AML-193 (cell line): ENCODE measurements around the gene CYSTM1.

Experiments
- DNase-seq, 2 experiments: peaks; one replicate each; lab custom pipeline; 2025; lab: John Stamatoyannopoulos, UW

CYSTM1 gene

GRCh38 chr5:140238756-140239155 is 63.8 kb downstream of the CYSTM1 start:
- DNase-seq: no peak

GRCh38 chr5:140239461-140239860 is 64.5 kb downstream of the CYSTM1 start:
- DNase-seq: no peak

DNA sequence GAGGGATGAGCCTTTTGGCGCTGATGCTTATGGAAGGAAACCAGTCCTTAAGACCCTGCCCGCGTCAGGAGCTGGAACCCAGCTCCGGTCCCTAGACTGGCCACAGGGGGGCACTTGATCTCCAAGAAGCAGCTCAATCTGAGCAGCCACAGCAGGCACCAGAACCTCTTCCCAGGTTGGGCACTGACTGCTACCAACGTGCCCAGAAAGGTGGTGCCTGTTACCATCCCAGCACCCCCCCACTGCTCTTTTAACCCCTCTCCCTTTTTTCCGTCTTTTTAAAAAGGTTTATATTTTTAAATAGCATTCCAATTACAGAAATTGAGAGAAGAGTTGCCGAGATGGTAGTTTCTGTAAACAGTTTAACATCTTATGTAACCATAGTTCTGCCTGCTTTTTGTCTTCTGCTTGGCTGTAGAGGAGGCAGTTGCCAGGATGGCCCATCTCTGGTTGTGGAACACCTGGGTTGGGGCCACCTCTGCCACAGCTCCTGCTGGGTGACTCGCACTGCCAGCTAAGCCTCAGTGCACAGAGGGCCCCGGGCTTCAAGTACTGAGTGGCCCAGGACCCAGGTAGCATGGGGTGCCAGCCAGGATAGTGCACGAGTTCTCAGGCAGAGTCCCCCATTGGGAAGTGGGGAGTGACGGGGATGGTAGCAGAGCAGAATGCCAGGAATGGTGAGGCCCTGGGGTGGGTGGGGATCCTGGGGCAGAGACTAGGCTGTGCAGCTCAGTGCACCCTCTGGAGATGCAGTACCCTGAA is 65.1 kb downstream of the CYSTM1 start:
- peak; percentile 52 to 59 for DNase-seq

- no peak for DNase-seq
Measured at GRCh38 chr5:140240987-140241706, 66.2 kb downstream of the CYSTM1 start.

DNA sequence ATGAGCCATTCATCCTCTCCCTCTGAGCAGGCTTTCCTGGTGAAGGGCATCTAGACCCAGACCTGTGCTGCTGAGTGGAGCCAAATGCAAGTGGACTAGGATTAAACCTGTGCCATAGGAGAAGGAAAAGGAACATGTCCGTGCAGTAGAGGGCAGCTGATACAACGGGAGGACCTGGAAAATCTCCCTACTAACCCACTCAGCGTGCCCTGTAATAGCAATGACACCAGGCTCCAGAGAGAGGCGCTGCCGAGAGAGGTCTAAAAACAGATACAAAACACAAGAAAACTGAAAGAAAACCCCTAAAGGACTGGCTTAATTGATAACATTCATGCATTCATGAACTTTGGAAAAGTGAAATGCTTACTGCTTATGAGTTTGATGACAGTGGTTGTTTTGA is 67.1 kb downstream of the CYSTM1 start:
- DNase-seq: no peak

DNA sequence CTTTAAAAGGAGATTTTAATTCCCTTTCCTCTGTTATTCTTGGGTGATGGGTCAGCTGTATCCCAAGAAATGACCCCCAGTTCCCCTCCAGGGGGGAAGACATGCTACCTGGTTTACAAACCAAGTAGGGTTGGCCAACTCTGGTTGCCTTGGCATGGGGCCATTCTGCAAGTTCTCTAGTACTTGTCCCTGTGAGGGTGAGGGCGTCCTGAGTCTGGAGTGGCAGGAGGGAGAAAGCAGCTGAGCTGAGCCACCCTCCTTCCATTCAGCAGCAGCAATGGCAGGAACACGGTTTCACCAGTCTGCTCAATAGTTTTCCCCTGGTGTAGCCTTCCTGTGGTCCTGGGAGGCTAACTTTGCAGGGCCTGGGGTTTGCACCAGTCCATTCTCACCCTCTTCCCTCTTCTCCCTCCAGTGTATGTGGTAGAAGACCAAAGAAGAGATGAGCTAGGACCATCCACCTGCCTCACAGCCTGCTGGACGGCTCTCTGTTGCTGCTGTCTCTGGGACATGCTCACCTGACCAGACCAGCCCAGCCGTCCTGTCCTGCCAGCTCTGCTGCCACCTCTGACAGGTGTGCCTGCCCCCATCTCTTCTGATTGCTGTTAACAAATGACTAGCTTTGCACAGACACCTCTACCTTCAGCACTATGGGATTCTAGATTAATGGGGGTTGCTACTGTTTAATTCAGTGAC is 68.0 kb downstream of the CYSTM1 start:
- DNase-seq: no peak

GRCh38 chr5:140243706-140244250 is 68.8 kb downstream of the CYSTM1 start:
- DNase-seq: no peak

DNA sequence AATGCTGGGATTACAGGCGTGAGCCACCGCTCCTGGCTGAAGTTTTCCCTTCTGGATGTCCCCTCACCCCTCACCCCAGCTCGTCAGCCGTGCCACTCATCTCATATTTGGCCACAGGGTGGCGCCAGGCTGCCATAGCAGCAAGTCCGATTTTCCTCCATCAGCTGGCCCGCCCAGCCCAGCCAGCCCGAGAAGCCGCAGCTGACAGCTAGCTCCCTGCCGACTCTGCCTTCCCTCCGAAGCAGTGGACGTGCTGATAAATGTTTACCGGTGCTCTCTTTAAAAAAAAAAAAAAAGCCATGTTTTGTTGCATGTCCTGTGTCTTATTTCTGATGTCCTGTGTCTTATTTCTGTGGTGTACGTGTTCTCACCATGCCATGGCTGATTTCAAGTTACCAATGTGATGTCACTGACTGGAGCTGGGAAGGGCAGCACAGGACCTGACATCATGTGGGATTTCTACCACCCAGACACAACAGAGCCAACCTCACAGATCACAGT is 69.6 kb downstream of the CYSTM1 start:
- DNase-seq: peak; percentile 59 to 72

- peak; percentile 10 to 31 for DNase-seq
Measured at GRCh38 chr5:140245341-140245740, 70.4 kb downstream of the CYSTM1 start.

GRCh38 chr5:140245926-140246325 is 70.9 kb downstream of the CYSTM1 start:
- DNase-seq: no peak

GRCh38 chr5:140246378-140247122 is 71.6 kb downstream of the CYSTM1 start:
- no peak for DNase-seq

DNA sequence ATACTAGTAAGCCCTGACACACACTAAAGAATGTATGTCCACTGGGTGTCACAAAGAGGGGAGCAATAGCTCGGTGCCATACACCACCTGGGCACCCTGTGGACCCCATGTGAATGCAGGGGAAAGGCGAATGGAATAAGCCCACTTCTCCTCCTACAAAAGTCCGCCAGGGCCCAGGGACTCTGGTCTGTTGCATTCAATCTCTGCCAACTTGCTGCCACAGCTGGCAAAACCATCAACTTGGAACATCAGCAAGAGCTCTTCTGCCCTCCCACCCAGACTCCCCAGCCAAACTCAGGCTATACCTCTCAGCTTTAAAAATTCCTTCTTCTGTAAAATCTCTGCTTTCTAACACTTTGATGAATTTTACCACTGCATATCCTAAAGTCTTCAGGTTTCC is 73.4 kb downstream of the CYSTM1 start:
- DNase-seq: no peak

DNA sequence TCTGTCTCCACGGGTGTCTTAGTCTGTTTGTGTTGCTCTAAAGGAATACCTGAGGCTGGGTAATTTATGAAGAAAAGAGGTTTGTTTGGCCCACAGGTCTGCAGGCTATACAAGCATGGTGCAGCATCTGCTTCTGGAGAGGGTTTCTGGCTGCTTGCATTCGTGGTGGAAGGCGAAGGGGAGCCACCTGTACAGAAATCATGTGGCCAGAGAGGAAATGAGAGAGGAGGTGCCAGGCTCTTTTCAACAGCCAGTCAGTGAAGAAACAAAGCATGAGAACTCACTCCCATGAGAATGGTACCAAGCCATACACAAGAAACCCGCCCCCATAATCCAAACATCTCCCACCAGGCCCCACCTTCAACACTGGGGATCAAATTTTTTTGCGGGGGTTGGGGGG is 74.5 kb downstream of the CYSTM1 start:
- no peak for DNase-seq

- no peak for DNase-seq
Measured at GRCh38 chr5:140250386-140250785, 75.4 kb downstream of the CYSTM1 start.

DNA sequence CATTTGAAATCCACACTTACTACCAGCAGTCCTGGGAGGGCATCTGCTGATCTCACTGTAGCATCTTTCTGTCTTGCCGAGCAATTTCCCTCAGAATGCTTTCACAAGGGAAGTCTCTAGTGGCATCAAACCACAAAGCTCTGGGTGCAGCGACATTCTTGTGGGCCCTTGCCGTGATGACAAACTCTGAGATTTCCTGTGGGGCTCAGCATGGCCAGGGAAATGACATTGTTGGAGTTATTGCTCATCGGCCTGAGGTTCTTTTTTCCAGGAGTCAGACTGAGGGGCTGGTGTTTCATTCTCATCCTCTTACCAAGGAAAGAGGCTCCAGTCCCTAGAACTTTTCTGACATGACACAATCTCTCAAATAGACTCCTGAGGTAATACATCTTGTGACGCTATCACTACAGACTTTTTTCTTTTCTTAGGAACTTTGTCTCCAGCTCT is 76.6 kb downstream of the CYSTM1 start:
- peak; percentile 72 to 80 for DNase-seq

GRCh38 chr5:140252470-140253126 is 77.6 kb downstream of the CYSTM1 start:
- no peak for DNase-seq

GRCh38 chr5:140253985-140254384 is 79.0 kb downstream of the CYSTM1 start:
- DNase-seq: no peak

DNA sequence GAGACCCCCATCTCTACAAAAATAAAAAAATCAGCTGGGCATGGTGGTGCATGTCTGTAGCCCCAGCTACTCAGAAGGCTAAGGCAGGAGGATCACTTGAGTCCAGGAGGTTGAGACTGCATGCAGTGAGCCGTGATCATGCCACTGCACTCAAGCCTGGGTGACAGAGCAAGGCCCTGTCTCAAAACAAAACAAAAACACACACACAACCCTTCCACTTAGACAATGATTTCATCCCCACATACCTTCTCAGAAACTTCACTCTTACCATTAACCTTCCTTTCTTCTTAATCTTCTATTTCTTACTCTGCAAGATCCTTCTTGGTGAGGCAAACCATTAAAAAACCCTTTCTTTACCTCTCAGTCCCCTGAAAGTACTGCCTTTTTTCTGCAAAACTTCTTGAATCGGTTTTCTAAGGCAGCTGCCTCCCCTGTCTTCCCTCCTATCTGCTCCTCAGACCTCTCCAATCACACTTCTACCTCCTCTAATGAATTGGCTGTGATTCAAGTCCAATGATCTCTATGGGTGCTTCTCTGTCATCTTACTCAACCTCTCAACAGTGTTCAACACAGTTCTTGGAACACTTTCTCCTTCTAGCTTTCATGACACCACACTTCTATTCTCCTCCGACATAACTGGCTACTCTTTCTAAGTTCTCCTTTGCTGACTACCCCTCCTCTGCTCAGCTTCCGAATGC is 80.6 kb downstream of the CYSTM1 start:
- DNase-seq: no peak

DNA sequence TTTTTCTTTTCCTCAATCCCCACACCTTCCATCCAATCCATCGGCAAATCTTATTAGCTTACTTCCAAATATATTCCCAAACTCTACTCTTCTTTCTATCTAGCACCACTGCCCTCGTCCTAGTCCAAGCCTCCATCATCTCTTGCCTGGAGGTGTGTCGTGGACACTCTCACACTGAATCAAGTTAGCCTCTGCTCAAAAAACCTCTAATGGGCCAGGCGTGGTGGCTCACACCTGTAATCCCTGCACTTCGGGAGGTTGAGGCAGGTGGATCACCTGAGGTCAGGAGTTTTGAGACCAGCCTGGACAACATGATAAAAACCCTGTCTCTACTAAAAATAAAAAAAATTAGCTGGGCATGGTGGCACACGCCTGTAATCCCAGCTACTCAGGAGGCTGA is 81.7 kb downstream of the CYSTM1 start:
- DNase-seq: no peak

DNA sequence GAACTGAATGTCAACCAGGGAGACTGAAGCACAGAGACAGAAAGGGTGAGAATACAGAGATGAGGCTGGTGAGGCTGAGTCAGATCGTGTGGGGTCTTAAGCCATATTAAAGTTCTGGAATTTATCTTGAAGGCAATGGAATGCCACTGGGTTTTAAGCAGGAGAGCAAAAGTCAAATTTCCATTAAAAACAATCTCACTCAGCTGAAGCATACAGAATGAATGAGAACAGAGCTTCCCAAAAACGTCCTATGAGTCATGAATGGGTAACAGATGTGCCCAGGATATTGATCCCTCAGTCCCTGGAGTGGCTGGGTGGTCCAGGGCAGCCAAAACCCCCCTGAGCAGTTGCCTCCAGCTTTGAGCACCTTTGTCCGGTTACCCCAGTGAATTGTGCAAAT is 83.0 kb downstream of the CYSTM1 start:
- DNase-seq: no peak
